GM18951 (cell line): Measurements from ENCODE around the gene ZNF618.
"Not testable (repeated sequence)": the region's sequence is repeated elsewhere in the genome, so short reads cannot be mapped to it uniquely, and the experiment has no call there.

Experiments
- POLR2A ChIP-seq: IDR thresholded peaks from 4 replicates; pipeline ENCODE4 v1.6.1; 2011; ENCODE audit warnings: mild to moderate bottlenecking; ENCODE audit not compliant: insufficient read length, insufficient read depth; ENCODE audit errors: extremely low read depth
- in situ Hi-C: fragments of 300-500 bp; cut with MboI; formaldehyde crosslinking; loops from one replicate; pipeline ENCODE4 v1.12.0; 2022; ENCODE audit warnings: low sequenced_read_pairs, mixed read lengths, inconsistent platforms; ENCODE audit not compliant: unreplicated experiment

The ZNF618 gene

DNA sequence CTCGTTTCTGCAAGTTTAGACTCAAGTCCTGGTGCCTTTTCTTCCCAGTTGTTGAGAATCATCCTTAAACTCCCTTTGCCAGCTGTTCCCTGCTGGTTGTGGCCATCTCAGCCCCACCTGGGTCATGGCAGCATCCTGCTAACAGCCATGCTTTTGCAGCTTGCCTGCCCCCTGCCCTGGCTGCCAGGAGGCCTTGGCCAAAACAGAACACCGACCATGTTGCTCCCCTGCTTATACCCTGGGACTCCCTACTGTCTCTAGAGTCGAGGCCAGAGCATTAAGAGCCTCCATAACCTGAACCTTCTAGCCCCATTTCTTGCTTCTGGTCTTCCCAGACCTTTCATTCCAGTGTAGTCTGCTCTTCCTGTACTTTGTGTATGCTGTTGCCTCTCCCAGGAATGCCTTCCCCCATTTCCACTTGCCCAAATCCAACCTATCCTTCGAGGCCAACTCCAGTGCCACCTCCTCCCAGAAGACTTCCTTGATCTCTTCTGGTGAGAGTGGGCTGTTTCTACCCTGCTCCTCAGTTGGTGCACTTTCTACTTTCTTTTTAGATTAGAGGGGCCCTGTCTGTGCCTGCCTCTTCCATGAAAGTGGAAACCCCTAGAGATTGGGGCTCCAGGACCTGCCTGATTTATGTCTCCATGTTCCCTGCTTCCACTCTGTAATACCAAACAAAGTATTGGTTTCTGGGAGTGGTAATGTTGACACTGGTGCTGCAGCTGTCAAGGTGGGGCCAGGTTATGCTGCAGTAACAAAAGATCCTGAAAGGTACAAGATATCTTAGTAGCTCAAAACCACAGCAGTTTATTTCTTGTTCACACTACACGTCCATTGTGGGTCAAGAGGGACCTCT, 113.8 kb downstream of the ZNF618 start:
- in situ Hi-C loops: no loop called here
- no peak for TF ChIP-seq POLR2A

DNA sequence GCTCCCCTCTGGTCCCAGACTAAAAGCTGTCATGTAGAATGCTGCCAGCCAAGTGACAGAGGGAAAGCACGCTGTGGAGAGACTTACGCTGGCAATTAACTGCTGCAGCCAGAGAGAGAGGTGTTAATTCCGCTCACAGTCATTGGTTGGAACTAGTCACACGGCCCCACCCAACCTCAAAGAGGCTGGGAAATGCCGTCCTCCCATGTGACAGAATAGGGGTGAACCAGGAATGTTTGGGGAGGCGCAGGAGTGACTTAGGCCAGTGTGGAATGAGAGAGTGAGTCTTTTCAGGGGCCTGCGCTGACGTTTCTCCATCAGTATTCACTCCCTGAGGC, 114.4 kb downstream of the ZNF618 start:
- in situ Hi-C loops: no loop called here
- no peak for TF ChIP-seq POLR2A

DNA sequence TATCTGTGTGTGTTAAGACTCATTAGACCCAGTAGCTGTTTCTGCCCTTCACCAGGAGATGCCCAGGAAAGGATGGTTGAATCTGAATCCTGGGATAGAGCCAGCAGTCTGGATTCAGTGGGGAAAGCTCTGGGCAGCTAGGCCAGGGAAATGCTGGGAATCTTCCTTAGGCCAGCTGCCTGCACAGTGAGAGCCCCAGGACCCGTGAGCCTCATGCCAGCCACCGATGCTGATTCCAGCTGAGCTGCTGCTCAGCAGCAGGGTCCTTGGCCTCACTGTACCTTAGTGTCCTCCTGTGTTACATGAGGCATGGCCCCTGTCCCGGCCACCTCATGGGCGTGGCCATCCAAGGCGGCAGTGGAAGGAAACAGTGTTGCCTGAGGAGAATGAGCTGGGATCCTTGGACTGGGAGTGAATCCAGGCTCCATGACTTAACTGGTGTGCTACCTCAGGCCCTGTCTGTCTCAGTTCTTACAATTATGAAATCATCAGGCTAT, 114.9 kb downstream of the ZNF618 start:
- in situ Hi-C loops: no loop called here
- TF ChIP-seq POLR2A: no peak

- TF ChIP-seq POLR2A: no peak
- in situ Hi-C loops: no loop called here
Observed at GRCh38 chr9:113991714-113992113, 115.6 kb downstream of the ZNF618 start.

GRCh38 chr9:113992276-113992951, 116.3 kb downstream of the ZNF618 start:
- in situ Hi-C loops: no loop called here
- TF ChIP-seq POLR2A: no peak

GRCh38 chr9:113992994-113993393, 116.9 kb downstream of the ZNF618 start:
- in situ Hi-C loops: no loop called here
- no peak for TF ChIP-seq POLR2A

- in situ Hi-C loops: no loop called here
- no peak for TF ChIP-seq POLR2A
Observed at GRCh38 chr9:113993838-113994540, 117.9 kb downstream of the ZNF618 start.

DNA sequence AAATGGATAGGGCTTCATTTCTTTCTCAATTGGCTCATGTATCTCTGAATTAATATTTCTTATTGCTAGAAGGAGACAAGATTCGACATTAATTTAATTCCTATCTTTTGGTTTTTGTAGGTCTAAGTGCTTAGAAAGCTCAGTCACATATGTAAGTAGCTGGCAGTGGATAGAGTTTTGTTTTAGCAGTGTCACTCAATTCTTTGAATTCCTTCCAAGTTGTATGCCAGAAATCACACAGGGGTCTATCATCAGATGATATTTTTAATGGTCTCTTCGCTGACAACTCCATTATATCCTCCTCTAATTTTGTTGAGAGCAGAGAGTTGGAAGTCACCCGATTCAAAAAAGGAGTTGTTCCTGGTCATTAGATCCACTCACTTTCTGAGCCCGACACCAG, 119.3 kb downstream of the ZNF618 start:
- no peak for TF ChIP-seq POLR2A
- in situ Hi-C loops: no loop called here

DNA sequence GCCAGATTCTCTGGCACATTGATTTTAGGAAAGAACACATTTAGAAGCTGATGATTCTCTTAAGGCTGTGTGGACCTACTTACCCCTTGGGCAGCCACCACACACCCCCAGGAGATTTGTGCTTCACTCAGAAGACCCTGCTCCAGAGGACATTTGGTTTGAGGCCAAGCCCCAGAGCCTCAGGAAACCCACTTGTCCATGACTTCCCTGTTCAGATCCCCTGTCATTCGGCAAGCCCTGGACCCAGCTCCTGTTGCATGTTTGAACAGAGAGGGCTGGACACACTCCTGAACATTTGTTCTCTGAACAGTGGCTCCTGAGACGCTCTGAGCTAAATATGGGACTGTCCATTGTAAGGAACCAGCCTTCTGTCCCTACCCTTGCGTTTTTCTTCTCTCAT, 119.9 kb downstream of the ZNF618 start:
- in situ Hi-C loops: no loop called here
- no peak for TF ChIP-seq POLR2A

DNA sequence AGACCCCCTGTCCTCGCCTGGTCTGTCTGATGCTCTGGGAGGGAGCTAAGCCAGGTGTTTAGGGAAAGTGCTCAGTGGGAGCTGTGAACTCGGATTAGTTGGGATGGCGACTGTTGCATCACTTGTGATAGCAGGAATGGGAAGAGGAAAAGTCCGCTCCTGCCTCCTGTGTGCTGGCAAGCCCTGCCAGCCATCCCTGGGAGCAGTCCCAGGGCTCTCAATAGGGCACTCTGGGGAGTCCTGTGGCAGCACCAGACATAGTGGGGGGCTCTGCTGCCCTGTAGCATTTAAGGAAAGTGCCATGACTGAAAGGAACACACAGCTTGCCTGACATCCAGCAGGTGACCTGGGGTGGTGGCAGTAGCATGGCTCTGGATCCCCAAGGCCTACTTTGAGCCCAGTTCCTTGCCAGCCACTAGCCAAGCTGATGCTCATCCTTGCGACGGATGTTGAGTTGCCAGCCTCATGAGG, 120.5 kb downstream of the ZNF618 start:
- TF ChIP-seq POLR2A: no peak
- in situ Hi-C loops: no loop called here

DNA sequence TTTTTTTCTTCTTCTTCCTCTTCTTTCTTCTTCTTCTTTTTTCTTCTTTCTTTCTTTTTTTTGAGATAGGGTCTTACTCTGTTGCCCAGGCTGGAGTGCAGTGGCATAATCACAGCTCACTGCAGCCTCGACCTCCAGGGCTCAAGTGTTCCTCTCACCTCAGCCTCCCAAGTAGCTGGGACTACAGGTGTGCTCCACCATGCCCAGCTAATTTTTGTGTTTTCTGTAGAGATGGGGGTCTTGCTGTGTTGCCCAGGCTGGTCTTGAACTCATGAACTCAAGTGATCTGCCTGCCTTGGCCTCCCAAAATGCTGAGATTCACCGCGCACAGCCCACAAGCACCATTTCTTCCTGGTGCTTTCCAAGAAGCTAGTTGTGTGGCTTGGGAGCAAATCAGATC, 121.0 kb downstream of the ZNF618 start:
- in situ Hi-C loops: not testable (repeated sequence)

DNA sequence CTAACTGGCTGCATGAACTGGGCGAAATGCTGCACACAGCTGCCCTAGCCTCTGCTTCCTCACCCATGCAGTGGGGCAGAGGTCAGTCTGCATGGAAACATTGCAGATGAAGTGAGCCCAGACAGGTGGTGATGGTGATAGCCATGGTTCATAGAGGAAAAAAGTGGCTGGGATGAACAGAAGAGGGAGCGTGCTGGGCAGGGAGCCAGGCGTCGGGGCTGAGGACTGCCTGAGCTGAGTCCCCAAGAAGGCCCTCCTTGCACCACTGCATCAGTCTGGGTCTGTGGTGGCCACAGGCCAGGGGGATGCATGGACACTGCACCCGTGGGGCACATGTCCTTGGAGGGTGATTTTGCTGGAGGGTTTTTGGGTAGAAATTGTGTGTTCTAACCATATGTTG, 121.5 kb downstream of the ZNF618 start:
- no peak for TF ChIP-seq POLR2A
- in situ Hi-C loops: no loop called here

DNA sequence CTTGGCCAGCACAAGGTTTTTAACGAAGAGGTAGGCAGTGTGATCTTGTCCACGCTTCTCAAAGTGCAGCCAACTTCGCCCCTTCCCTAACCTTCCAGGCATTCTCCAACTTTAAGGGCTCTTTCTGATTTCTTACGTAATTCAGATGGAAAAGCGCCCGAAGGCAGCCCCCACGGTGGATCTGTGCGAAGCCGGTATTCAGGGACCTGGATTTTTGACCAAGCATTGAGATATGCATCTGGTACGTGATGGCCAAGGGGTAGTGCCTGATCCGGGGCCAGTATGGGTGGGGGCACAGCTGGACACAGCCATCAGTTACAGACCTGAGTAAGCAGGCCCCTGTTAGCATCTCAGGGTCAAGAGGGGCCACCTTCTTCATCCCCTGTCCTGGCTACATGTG, 122.0 kb downstream of the ZNF618 start:
- in situ Hi-C loops: no loop called here
- TF ChIP-seq POLR2A: no peak
